NCI-H1417 (cell line): Measurements from ENCODE around the gene LIN28B.
"Not testable (repeated sequence)": the region's sequence is repeated elsewhere in the genome, so short reads cannot be mapped to it uniquely, and the experiment has no call there.

Source experiments
- DNase-seq, 3 experiments: peaks; one replicate each; lab custom pipeline; 2025; lab: John Stamatoyannopoulos, UW

LIN28B gene

GRCh38 chr6:104957301-104958177 lies 632 bp downstream of the LIN28B start:
- no peak for DNase-seq

GRCh38 chr6:104958178-104959025 lies 1.5 kb downstream of the LIN28B start:
- no peak for DNase-seq

- DNase-seq, result no peak
These were observed 2.3 kb downstream of the LIN28B start for GRCh38 chr6:104959026-104959858.

GRCh38 chr6:104969108-104969507 lies 12.2 kb downstream of the LIN28B start:
- DNase-seq, result no peak

GRCh38 chr6:104969785-104970581 lies 13.1 kb downstream of the LIN28B start:
- peak in 1 of 3 experiments; percentile 5 for DNase-seq

GRCh38 chr6:104973404-104973803 lies 16.5 kb downstream of the LIN28B start:
- DNase-seq, result no peak

GRCh38 chr6:104983296-104983695 lies 26.4 kb downstream of the LIN28B start:
- DNase-seq, result no peak

GRCh38 chr6:104983776-104984175 lies 26.9 kb downstream of the LIN28B start:
- no peak for DNase-seq

GRCh38 chr6:104984831-104985230 lies 27.9 kb downstream of the LIN28B start:
- no peak for DNase-seq

- DNase-seq, result not testable (repeated sequence)
These were observed 29.0 kb downstream of the LIN28B start for GRCh38 chr6:104985875-104986274.

- no peak for DNase-seq
These were observed 29.7 kb downstream of the LIN28B start for GRCh38 chr6:104986625-104987024.

- DNase-seq, result no peak
These were observed 30.3 kb downstream of the LIN28B start for GRCh38 chr6:104987218-104987617.

- DNase-seq, result no peak
These were observed 33.2 kb downstream of the LIN28B start for GRCh38 chr6:104990085-104990484.

GRCh38 chr6:104991062-104991461 lies 34.2 kb downstream of the LIN28B start:
- DNase-seq, result not testable (repeated sequence)

- DNase-seq, result not testable (repeated sequence)
These were observed 36.7 kb downstream of the LIN28B start for GRCh38 chr6:104993576-104993975.

GRCh38 chr6:104995989-104996617 lies 39.2 kb downstream of the LIN28B start:
- peak in 2 of 3 experiments; percentile 2 to 43 for DNase-seq

GRCh38 chr6:105001063-105001462 lies 44.2 kb downstream of the LIN28B start:
- DNase-seq, result no peak

GRCh38 chr6:105001906-105002305 lies 45.0 kb downstream of the LIN28B start:
- DNase-seq, result no peak

- no peak for DNase-seq
These were observed 48.5 kb downstream of the LIN28B start for GRCh38 chr6:105005451-105005850.

GRCh38 chr6:105013459-105013858 lies 56.6 kb downstream of the LIN28B start:
- DNase-seq, result not testable (repeated sequence)

- peak; percentile 10 to 60 (median 12) for DNase-seq
These were observed 57.5 kb downstream of the LIN28B start for GRCh38 chr6:105014448-105014847.
